GM18526 (cell line): Measurements from ENCODE around the gene IL17RB.

Source experiments
- POLR2A ChIP-seq: IDR thresholded peaks from 3 replicates; pipeline ENCODE4 v1.6.1; 2011; ENCODE audit not compliant: insufficient read length; ENCODE audit errors: extremely low read depth

Gene IL17RB

DNA sequence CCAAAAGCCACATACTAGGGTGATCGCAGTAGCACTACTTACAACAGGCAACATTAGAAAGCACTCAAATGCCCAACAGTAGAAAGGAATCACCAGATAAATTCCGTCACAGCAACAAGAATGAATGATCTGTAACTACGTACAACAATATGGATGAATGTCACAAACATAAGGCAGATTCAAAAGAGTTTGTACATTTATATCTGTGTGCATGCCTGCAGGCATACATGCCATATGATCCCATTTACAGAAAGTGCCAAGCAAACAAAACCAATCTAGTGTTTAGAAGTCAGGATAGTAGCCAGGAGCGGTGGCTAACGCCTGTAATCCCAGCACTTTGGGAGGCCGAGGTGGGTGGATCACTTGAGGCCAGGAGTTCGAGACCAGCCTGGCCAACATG is 3.5 kb downstream of the IL17RB start:
- TF ChIP-seq POLR2A: no peak

DNA sequence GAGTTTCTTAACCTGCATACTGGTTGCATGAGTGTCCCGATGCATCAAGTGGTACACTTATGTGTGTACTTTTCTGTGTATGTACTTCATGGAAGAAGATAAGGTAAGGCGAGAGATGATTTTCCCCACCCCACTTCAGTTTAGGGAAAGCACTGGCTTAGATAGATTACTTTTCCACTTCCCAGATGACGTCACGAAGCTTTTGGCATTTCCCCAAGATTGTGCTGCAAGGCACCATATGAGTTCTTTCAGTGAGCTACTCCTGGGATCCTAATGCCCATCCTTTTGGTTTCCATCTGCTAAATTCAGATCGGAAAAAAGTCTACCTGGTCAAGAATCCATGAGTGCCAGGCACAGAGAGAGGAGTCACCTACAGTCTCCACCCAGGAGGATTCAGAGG is 4.5 kb downstream of the IL17RB start:
- no peak for TF ChIP-seq POLR2A

DNA sequence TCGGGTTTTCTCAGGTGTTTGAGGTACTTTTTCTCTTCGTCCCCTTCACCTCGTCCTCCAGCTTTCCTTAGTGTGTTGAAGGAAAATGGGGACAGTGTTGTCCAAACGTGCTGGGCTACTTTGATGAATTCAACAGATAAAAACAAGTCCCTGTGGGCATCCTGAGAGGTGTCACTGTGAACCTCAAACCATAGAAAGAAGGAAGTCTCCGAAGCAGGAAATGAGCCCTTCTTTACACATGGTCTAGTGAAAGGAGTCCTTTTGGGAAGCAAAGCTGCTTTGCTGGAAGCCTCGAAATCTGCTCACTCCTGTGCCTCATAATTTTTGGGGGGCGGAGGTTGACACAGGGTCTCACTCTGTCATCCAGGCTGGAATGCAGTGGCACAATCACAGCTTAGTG is 10.6 kb downstream of the IL17RB start:
- no peak for TF ChIP-seq POLR2A

DNA sequence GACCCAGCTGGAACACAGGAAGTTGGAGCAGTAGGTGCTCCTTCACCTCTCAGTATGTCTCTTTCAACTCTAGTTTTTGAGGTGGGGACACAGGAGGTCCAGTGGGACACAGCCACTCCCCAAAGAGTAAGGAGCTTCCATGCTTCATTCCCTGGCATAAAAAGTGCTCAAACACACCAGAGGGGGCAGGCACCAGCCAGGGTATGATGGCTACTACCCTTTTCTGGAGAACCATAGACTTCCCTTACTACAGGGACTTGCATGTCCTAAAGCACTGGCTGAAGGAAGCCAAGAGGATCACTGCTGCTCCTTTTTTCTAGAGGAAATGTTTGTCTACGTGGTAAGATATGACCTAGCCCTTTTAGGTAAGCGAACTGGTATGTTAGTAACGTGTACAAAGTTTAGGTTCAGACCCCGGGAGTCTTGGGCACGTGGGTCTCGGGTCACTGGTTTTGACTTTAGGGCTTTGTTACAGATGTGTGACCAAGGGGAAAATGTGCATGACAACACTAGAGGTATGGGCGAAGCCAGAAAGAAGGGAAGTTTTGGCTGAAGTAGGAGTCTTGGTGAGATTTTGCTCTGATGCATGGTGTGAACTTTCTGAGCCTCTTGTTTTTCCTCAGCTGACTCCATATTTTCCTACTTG is 11.9 kb downstream of the IL17RB start:
- TF ChIP-seq POLR2A: no peak

DNA sequence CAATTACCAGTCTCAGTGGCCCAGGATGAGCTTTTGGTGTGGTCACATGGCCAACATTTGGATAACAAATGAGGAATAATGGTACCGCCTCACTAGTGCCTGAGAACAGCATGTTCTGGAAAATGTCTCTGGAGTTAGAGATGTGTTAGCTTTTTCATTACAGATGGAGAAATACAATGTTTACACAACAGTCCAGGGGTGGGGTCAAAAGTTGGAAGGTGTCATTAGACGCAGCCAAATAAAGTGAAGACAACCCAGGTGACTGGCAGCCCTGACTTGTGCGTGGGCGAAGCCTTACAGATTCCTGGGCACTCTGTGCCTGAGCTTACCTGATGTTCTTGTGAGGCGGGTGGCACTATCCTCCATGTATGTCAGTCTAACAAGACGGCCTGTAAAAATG is 12.8 kb downstream of the IL17RB start:
- no peak for TF ChIP-seq POLR2A

DNA sequence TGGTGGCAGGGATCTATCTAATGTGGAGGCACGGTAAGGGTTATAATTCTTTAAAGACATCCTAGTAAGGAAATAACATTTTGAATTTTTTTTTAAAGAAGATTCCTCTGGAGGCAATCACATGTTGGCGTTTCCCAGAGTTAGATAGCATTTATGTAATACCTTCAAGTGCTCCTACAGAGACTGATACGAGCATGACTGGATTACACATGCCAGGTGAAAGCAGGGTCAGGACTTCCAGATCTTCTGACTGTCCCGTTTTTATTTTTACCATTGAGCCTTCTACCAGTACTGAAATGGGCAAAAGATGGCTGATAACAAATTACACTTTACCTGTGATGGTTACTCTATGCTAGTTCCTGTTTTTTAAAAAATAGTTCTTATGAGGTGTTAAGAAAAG is 13.8 kb downstream of the IL17RB start:
- TF ChIP-seq POLR2A: no peak

DNA sequence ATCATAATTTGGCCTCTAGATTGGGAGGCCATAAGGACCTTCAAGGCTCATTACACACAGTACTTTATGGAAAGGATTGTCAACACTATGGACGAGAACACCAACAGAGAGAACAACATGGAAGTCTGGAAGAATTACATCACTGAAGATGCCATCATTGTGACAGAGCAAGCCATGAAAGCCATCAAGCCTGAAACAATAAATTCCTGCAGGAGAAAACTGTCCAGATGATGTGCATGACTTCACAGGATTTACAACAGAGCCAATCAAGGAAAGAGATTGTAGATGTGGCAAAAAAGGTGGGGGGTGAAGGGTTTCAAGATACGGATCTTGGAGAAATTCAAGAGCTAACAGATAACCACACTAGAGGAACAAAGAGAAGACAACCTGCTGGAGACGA is 15.9 kb downstream of the IL17RB start:
- no peak for TF ChIP-seq POLR2A

DNA sequence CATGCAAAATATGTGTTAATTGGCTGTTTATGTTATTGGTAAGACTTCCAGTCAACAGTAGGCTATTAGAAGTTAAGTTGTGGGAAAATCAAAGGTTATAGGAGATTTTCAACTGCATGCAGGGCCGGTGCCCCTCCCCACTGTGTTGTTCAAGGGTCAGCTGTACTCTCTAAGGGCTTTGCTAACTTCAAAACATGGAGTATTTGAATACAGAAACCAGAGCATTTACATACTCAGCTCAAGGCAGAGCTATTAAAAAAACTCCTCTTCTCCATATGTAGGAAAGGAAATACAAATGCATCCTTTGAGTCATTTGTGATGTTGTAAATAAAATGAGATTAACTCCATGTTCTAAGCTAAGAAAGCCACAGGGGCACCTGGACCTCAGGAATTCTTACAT is 16.8 kb downstream of the IL17RB start:
- TF ChIP-seq POLR2A: no peak

DNA sequence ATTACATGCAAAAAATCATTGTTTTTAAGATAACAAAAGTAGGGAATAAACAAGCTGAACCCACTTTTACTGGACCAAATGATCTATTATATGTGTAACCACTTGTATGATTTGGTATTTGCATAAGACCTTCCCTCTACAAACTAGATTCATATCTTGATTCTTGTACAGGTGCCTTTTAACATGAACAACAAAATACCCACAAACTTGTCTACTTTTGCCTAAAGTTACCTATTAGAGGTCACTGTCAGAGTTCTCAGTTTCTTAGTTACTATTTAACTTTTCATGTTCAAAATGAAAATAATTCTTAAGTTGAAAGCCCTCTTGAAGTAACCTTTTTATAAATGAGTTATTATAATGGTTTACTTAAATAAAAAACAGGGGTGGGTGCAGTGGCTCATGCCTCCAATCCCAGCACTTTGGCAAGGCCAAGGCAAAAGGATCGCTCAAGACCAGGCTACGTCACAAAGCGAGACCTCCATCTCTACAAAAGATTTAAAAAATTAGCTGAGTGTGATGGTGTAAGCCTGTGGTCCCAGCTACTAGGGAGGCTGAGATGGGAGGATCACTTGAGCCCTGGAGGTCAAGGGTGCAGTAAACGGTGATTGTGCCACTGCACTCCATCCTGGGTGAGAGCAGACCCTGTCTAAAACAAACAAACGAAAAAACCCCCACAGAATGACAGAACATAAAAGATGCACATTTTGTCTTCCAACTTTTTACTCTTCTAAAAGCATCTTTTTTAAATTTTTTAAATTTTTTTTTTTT is 19.5 kb downstream of the IL17RB start:
- no peak for TF ChIP-seq POLR2A

DNA sequence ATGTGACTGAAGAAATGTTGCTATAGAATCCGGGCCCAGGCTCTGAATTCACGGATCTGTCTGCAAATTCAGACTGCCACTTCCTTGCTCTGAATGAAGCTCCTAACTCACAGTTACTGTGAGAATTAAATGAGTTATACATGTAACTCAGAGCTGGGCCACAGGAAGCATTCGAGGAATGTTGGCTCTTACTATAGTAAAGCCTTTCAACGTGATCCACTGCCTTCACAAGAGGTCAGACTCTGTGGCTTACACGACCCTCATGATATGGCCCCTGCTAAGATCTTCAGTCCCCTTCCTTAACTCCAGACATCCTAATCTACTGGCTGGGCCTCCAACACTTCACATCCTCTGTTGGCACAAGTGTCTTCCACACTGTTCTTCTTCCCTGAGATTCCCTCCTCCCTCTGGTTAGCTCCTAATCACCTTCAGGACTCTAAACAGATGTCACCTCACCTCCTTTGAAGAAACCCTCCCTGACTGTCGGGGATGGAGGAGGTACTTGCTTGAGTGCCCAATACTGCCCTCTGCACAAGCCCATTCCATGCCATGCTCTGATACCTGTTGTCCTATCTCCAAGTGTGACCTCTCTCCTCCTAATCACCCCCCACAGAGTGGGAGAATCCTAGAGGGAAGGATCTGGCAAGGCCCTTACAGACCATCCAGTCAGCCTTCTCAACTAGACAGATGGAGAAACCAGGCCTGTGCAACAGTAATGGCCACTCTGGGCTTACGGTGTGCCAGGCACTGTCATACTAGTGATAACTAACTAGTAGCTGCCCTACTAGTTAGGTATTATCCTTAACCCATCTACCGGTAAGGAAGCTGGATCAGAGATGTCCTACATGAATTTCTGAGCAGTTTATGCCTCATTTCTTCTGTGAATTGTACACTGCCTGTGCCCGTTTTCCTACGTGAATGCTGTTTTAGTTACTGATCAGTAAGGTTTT is 34.3 kb downstream of the IL17RB start:
- no peak for TF ChIP-seq POLR2A

DNA sequence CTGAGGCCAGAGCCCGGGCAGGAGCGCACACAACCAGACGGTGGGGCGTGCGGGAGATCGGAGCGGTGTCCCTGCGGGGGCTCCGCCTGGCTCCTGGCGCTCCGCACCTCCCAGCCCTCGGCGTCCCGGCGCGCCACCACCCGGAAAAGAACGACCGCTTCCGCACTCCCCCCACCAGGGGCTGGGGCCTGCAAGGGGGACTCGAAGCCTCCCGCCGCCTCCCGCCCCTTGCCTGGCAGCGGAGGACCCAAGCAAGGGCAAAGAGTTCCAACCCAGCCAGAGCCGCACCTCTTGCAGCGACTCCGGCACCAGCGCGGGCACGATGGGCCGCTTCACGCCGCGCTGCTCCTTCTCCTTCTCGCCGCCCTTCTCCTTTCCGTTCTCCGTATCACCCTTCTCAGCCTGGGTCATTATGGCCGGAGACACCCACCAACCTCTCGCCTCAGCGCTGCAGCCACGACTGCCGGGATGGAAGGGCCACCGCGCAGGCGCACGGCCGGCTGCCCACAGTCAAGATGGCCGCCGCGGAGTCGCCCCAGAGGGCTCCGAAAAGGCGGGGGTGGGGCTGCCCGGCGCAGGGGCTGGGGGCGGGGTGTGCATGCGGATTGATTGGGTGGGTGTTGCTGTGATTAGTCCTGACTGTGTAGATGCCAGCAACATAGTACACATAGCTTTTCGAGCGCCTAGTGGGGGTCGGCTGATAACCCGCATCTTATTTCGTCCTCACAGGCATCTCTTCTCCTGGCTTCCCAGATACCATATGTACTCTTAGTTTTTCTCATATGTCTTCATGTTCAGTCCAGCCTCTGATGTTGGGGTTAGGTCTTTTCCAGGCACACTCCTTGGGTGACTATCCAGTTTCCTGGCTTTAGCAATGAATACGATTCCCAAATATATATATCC is 35.6 kb downstream of the IL17RB start, which contains the start of gene ACTR8:
Gene ACTR8 (minus strand): TSS at position 462 of the 903 bp plus-strand sequence. CDS start 51 bp downstream, at position 411.
- TF ChIP-seq POLR2A: peak; percentile 95

DNA sequence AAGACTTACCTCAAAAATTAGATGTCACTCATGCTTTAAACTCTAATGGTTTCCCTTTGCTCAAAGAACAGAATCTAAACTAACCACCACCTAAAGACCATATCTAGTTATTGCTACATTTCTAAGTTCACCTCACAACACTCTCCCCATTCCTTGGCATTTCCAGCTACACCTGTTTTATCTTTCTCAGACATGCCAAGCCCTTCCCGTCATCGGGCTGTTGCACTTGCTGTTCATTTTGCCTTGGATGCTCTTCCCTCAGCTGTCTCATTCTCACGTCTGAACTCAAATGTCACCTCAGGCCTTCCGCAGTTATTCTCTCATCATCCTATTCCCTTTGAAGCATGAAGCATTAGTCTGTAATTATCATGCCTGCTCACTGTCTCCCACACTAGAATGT is 36.6 kb downstream of the IL17RB start:
- TF ChIP-seq POLR2A: no peak

DNA sequence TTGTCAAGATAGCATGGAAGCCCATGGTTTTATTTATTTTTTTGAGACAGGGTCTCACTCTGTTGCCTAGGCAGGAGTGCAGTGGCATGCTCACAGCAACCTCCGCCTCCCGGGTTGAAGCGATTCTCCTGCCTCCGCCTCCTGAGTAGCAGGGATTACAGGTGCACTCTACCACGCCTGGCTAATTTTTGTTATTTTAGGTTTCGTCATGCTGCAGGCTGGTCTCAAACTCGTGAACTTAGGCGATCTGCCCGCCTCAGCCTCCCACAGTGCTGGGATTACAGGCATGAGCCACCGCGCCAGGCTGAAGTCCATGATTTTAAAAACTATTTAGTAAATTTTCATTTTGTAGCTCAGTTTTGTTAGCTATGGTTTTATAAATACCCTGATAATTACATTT is 38.3 kb downstream of the IL17RB start:
- no peak for TF ChIP-seq POLR2A

DNA sequence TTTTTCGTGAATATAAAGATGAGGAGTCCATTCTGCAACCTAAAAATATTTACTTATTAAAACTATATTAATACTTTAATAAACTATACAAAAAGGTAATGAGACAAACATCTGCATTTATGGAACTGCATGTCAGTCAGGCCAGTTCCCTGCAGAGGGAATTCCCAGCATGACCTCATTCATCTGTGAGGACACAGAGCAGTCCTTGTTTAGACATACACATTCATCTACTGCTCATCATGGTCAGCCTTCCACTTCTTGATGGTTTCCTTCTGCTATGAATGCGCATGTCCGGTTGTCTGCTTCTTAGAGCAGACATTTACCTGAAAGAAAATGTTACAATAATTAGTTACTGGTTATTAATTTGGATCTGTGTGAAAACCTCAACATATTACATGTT is 38.9 kb downstream of the IL17RB start:
- TF ChIP-seq POLR2A: no peak

DNA sequence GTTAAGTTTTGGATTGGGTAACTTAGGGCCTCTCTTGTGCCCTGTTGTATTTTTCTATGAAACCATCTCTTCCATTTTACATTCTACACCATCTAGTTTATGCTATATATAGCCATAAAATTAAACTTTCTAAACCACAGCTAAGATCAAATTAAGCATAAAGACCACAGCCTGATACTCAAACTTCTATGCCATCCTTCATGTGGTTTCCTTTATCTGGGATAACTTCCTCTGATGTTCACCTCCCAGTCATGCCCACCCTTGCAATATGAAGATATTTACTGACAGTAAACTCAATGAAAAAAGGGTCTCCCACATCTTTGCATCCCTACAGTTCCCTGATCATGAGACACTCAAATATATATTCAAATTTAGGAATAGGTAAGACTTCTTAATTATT is 41.1 kb downstream of the IL17RB start:
- no peak for TF ChIP-seq POLR2A
